Mucosa of rectum (tissue), 2 donors: Measurements from ENCODE around the gene STING1.

Source experiments
- H3K27ac ChIP-seq, 2 donors: one replicate each; pipeline ENCODE4 v1.7.0; 2013; ENCODE audit warnings: inconsistent platforms in 2 of 2, low read depth in 2 of 2, low read length in 2 of 2
- H3K27me3 ChIP-seq, 2 donors: one replicate each; pipeline ENCODE4 v1.7.0; 2013; ENCODE audit warnings: low read length in 2 of 2; ENCODE audit not compliant: control insufficient read depth in 2 of 2, insufficient read depth in 2 of 2
- H3K36me3 ChIP-seq, 2 donors: one replicate each; pipeline ENCODE4 v1.7.0; 2013; ENCODE audit warnings: low read length in 2 of 2; ENCODE audit not compliant: control insufficient read depth in 2 of 2, insufficient read depth in 2 of 2
- H3K4me1 ChIP-seq, 2 donors: one replicate each; pipeline ENCODE4 v1.7.0; 2013; ENCODE audit warnings: low read length in 2 of 2, mild to moderate bottlenecking in 1 of 2; ENCODE audit not compliant: control insufficient read depth in 2 of 2, insufficient read depth in 2 of 2
- H3K4me3 ChIP-seq, 2 donors: one replicate each; pipeline ENCODE4 v1.7.0; 2013; ENCODE audit warnings: low read length in 2 of 2
- H3K9ac ChIP-seq, 2 donors: one replicate each; pipeline ENCODE4 v1.7.0; 2013; ENCODE audit warnings: low read length in 2 of 2, low read depth in 1 of 2, mild to moderate bottlenecking in 1 of 2
- H3K9me3 ChIP-seq, 2 donors: one replicate each; pipeline ENCODE4 v1.7.0; 2013; ENCODE audit warnings: low read length in 2 of 2; ENCODE audit not compliant: control insufficient read depth in 2 of 2
- donor health status: healthy.
- donor health status: Normal muscosa, but diverticular disease.

STING1 gene

GRCh38 chr5:139456776-139457175 lies 25.8 kb downstream of the STING1 start:
- H3K36me3 ChIP-seq: no peaks in the 10 kb centered on the region
- no peaks in the 10 kb centered on the region for H3K9me3 ChIP-seq
- no peak overlapping the region for H3K9ac ChIP-seq
- no peak overlapping the region for H3K27ac ChIP-seq
- peaks cover 10 to 13% of the 10 kb centered on the region in 2 donors for H3K4me1 ChIP-seq
- no peak overlapping the region for H3K4me3 ChIP-seq
- no peaks in the 10 kb centered on the region for H3K27me3 ChIP-seq

- no peak overlapping the region for H3K27ac ChIP-seq
- no peak overlapping the region for H3K4me3 ChIP-seq
- H3K9me3 ChIP-seq: no peaks in the 10 kb centered on the region
Measured at GRCh38 chr5:139454568-139455290, 27.8 kb downstream of the STING1 start.

GRCh38 chr5:139453683-139454567 lies 28.6 kb downstream of the STING1 start:
- Histone ChIP-seq H3K9me3 (no peaks in the 10 kb centered on the region), H3K9ac (no peak overlapping the region), H3K27ac (no peak overlapping the region), H3K27me3 (no peaks in the 10 kb centered on the region), H3K4me1 (peaks cover 2 to 6% of the 10 kb centered on the region in 2 donors), H3K4me3 (no peak overlapping the region), H3K36me3 (no peaks in the 10 kb centered on the region)

More at GRCh38 chr5:139454568-139455290, 27.8 kb downstream of the STING1 start:
- Histone ChIP-seq H3K36me3 (no peaks in the 10 kb centered on the region), H3K9ac (no peak overlapping the region), H3K4me1 (peaks cover 9 to 12% of the 10 kb centered on the region in 2 donors), H3K27me3 (no peaks in the 10 kb centered on the region)

- Histone ChIP-seq H3K27ac (no peak overlapping the region), H3K9ac (no peak overlapping the region), H3K27me3 (no peaks in the 10 kb centered on the region), H3K4me1 (no peaks in the 10 kb centered on the region), H3K4me3 (no peak overlapping the region), H3K9me3 (no peaks in the 10 kb centered on the region), H3K36me3 (no peaks in the 10 kb centered on the region)
Measured at GRCh38 chr5:139451878-139452660, 30.5 kb downstream of the STING1 start.

- no peaks in the 10 kb centered on the region for H3K9me3 ChIP-seq
Measured at GRCh38 chr5:139451176-139451575, 31.4 kb downstream of the STING1 start.

GRCh38 chr5:139446956-139447779 lies 35.4 kb downstream of the STING1 start:
- H3K27ac ChIP-seq: no peak overlapping the region
- no peak overlapping the region for H3K4me3 ChIP-seq
- no peaks in the 10 kb centered on the region for H3K4me1 ChIP-seq
- no peaks in the 10 kb centered on the region for H3K9me3 ChIP-seq
- H3K36me3 ChIP-seq: no peaks in the 10 kb centered on the region
- no peak overlapping the region for H3K9ac ChIP-seq
- no peaks in the 10 kb centered on the region for H3K27me3 ChIP-seq

More at GRCh38 chr5:139451176-139451575, 31.4 kb downstream of the STING1 start:
- H3K4me1 ChIP-seq: no peaks in the 10 kb centered on the region
- no peak overlapping the region for H3K4me3 ChIP-seq
- no peak overlapping the region for H3K27ac ChIP-seq
- H3K27me3 ChIP-seq: no peaks in the 10 kb centered on the region
- no peak overlapping the region for H3K9ac ChIP-seq
- H3K36me3 ChIP-seq: no peaks in the 10 kb centered on the region

- Histone ChIP-seq H3K27ac (no peak overlapping the region), H3K9ac (no peak overlapping the region), H3K27me3 (no peaks in the 10 kb centered on the region), H3K4me3 (no peak overlapping the region), H3K4me1 (no peaks in the 10 kb centered on the region), H3K36me3 (no peaks in the 10 kb centered on the region), H3K9me3 (no peaks in the 10 kb centered on the region)
Measured at GRCh38 chr5:139445325-139446170, 37.0 kb downstream of the STING1 start.

- Histone ChIP-seq H3K4me3 (no peak overlapping the region), H3K4me1 (peaks cover 0 to 5% of the 10 kb centered on the region in 2 donors), H3K27ac (no peak overlapping the region), H3K27me3 (no peaks in the 10 kb centered on the region), H3K36me3 (no peaks in the 10 kb centered on the region), H3K9ac (no peak overlapping the region), H3K9me3 (no peaks in the 10 kb centered on the region)
Measured at GRCh38 chr5:139443831-139444453, 38.6 kb downstream of the STING1 start.
